Measurements from ENCODE around the gene TPRA1. TPM values are rescaled to one million over a fixed set of nuclear protein-coding genes. Genes with fewer than 3 reads are reported as not detected.

The TPRA1 gene
- total and polyA plus RNA-seq, 2 of the 4 experiments (the other 2 are of a cell fraction), result 17.9 to 40.1 TPM

DNA sequence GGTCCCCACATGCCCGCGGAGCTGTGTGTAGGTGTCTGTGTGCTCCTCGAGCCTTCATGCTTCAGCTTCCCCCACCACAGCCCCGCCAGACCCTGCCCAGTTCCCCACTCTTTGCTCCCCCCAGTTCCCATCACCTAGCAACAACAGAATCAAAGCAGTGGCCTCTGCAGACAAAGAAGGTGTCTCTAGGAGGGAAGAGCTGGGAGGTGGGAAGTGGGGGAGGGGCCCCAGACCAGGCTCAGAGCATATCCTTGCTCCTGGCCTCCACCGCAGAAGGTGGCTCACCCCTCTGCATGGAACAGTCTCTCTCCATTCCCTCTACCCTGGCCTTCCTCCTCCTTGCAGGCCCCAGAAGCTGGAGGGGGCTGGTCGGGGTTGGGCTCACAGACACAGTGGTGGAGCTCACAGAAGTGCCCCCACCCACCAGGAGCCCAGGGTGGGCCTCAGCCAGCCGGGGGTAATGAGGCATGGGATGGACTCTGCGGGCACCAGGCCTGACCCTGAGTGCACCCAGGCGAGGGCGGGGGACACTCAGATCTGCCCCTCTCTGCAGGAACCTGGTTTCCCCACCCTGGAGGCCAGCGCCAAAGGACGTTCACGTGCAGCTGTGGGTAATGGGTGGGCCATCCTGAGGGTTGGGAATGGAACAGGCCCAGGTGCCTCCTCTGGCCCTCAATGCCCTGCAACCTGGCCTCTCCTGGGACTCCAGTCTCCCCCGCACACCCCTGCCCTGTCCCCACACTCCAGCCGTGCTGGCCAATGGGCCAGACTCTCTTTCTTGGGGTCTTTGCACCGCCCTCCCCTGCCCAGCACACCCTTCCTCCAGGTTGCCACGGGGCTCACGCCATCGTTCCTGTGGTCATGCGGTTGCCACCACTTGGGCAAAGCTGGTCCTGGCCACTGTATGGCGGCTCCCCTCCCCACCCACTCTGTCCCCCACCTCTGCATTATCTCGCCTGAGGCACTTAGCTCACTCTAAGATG is 53.4 kb downstream of the TPRA1 start:
- H3K4me3 ChIP-seq (ENCODE audit: insufficient read depth, low read depth, low read length), result no peak overlapping the region
- in situ Hi-C loops (cut with MboI; ENCODE audit: low sequenced_read_pairs) (no loop called here), dilution Hi-C loops (cut with HindIII; ENCODE audit: low sequenced_read_pairs, unreplicated experiment) (no loop called here), intact Hi-C loops (cut with micrococcal nuclease) (no loop called here)
- H3K14ac ChIP-seq (replicated peaks; ENCODE audit: low read depth, low read length), result no peak overlapping the region
- DNase-seq, result no peak
- H4K20me1 ChIP-seq (ENCODE audit: insufficient read depth, low read length), result no peaks in the 10 kb centered on the region
- H3K4ac ChIP-seq (ENCODE audit: low read depth, low read length), result no peak overlapping the region
- no peaks in the 10 kb centered on the region for H3K4me1 ChIP-seq (ENCODE audit: control insufficient read depth, insufficient read depth, low read length)
- no peaks in the 10 kb centered on the region for H3K79me1 ChIP-seq (ENCODE audit: low read depth in 1 of 2, low read length in 2 of 2)
- no peak overlapping the region for H3K23ac ChIP-seq (ENCODE audit: low read depth, low read length)
- H2BK5ac ChIP-seq (ENCODE audit: low read depth, low read length, poor library complexity, severe bottlenecking), result no peak overlapping the region
- H3K27ac ChIP-seq (ENCODE audit: insufficient read depth, low read length), result no peak overlapping the region
- ATAC-seq (ENCODE audit: low read depth), result no peak
- H3K9me3 ChIP-seq (ENCODE audit: control insufficient read depth, insufficient read depth, low read length), result no peaks in the 10 kb centered on the region
- H2BK120ac ChIP-seq (ENCODE audit: low read depth, low read length), result no peak overlapping the region
- H2BK20ac ChIP-seq (ENCODE audit: low read depth, low read length), result no peak overlapping the region
- H4K8ac ChIP-seq (ENCODE audit: low read depth in 2 of 2, low read length in 2 of 2), result no peak overlapping the region
- H4K91ac ChIP-seq (ENCODE audit: insufficient read depth, low read depth, low read length), result no peak overlapping the region
- H3K27me3 ChIP-seq (ENCODE audit: control insufficient read depth, insufficient read depth, low read length), result peaks cover 49% of the 10 kb centered on the region
- no peak overlapping the region for H3K18ac ChIP-seq (ENCODE audit: low read depth, low read length)
- no peak overlapping the region for H2BK15ac ChIP-seq (ENCODE audit: low read depth, low read length)
- H3K9me1 ChIP-seq (ENCODE audit: insufficient read depth, low read length), result no peaks in the 10 kb centered on the region
- no peak overlapping the region for H2AK9ac ChIP-seq (replicated peaks; ENCODE audit: low read depth, low read length, poor library complexity)
- no peak overlapping the region for H2AFZ ChIP-seq (replicated peaks; ENCODE audit: low read length, poor library complexity)
- ChIA-PET POLR2A (ENCODE audit: unreplicated experiment) (no interaction called here), CTCF (no interaction called here)
- no peaks in the 10 kb centered on the region for H3K36me3 ChIP-seq (ENCODE audit: control insufficient read depth, insufficient read depth, low read length)
- H3K4me2 ChIP-seq (ENCODE audit: low read depth, low read length), result no peak overlapping the region
- H3K56ac ChIP-seq (ENCODE audit: extremely low read depth, insufficient read depth, low read length), result no peak overlapping the region
- H3K9ac ChIP-seq (ENCODE audit: low read depth, low read length), result no peak overlapping the region
- WGBS, 2 experiments (ENCODE audit: extremely low coverage in 2 of 2, insufficient read length in 1 of 2), result 86% methylated on average over 7 of the region's 22 CpGs; no CpG with 5 or more reads in 1 of the 2 experiments
- no peak overlapping the region for H2AK5ac ChIP-seq (ENCODE audit: low read depth, low read length)
- BruUV-seq (replicated peaks), result no TSS peak
- H4K5ac ChIP-seq (ENCODE audit: low read depth, low read length), result no peak overlapping the region
- no peak for TF ChIP-seq MAFK (IDR thresholded peaks at IDR 0.05; ENCODE audit: low read depth, low read length)
- no peak for TF ChIP-seq BHLHE40 (IDR thresholded peaks at IDR 0.05; ENCODE audit: low read depth, low read length)
- no peak for TF ChIP-seq RFX5 (IDR thresholded peaks at IDR 0.05; ENCODE audit: low read depth, low read length)
- no peak for TF ChIP-seq CHD1 (IDR thresholded peaks at IDR 0.05; ENCODE audit: low read depth, low read length)
- TF ChIP-seq SMC3 (IDR thresholded peaks at IDR 0.05; ENCODE audit: low read depth, low read length), result no peak
- TF ChIP-seq RCOR1 (IDR thresholded peaks at IDR 0.05; ENCODE audit: insufficient replicate concordance, low read length), result no peak
- TF ChIP-seq, protein P1, sequence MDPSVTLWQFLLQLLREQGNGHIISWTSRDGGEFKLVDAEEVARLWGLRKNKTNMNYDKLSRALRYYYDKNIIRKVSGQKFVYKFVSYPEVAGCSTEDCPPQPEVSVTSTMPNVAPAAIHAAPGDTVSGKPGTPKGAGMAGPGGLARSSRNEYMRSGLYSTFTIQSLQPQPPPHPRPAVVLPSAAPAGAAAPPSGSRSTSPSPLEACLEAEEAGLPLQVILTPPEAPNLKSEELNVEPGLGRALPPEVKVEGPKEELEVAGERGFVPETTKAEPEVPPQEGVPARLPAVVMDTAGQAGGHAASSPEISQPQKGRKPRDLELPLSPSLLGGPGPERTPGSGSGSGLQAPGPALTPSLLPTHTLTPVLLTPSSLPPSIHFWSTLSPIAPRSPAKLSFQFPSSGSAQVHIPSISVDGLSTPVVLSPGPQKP (IDR thresholded peaks at IDR 0.05; ENCODE audit: borderline replicate concordance, low read depth, low read length), result no peak
- no peak for TF ChIP-seq NFE2L2 (IDR thresholded peaks at IDR 0.05; ENCODE audit: low read depth, low read length)
- TF ChIP-seq FOS (IDR thresholded peaks at IDR 0.05; ENCODE audit: low read depth, low read length), result no peak
- TF ChIP-seq POLR2A (IDR thresholded peaks at IDR 0.05; ENCODE audit: low read depth, low read length), result no peak
- TF ChIP-seq MXI1 (IDR thresholded peaks at IDR 0.05; ENCODE audit: borderline replicate concordance, low read depth, low read length), result no peak
- TF ChIP-seq, protein P2, sequence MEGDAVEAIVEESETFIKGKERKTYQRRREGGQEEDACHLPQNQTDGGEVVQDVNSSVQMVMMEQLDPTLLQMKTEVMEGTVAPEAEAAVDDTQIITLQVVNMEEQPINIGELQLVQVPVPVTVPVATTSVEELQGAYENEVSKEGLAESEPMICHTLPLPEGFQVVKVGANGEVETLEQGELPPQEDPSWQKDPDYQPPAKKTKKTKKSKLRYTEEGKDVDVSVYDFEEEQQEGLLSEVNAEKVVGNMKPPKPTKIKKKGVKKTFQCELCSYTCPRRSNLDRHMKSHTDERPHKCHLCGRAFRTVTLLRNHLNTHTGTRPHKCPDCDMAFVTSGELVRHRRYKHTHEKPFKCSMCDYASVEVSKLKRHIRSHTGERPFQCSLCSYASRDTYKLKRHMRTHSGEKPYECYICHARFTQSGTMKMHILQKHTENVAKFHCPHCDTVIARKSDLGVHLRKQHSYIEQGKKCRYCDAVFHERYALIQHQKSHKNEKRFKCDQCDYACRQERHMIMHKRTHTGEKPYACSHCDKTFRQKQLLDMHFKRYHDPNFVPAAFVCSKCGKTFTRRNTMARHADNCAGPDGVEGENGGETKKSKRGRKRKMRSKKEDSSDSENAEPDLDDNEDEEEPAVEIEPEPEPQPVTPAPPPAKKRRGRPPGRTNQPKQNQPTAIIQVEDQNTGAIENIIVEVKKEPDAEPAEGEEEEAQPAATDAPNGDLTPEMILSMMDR (conservative IDR thresholded peaks at IDR 0.05; ENCODE audit: low read depth, low read length), result no peak
- TF ChIP-seq MAZ (IDR thresholded peaks at IDR 0.05; ENCODE audit: borderline replicate concordance, low read depth, low read length), result no peak
- TF ChIP-seq RAD21 (IDR thresholded peaks at IDR 0.05; ENCODE audit: low read length), result no peak
- TF ChIP-seq CEBPB (IDR thresholded peaks at IDR 0.05; ENCODE audit: low read depth, low read length), result no peak
